GM18499 (cell line): ENCODE results near the gene ADORA1.

Experiments
- ATAC-seq: cut with Tn5 transposase; IDR thresholded peaks from one replicate; pipeline ENCODE4 v1.9.1; 2021; ENCODE audit warnings: moderate number of reproducible peaks; ENCODE audit not compliant: insufficient read depth, unreplicated experiment

The ADORA1 gene

GRCh38 chr1:203181586-203182386 lies 54.3 kb downstream of the ADORA1 start:
- no peak for ATAC-seq

- no peak for ATAC-seq
These were observed 54.9 kb downstream of the ADORA1 start for GRCh38 chr1:203182387-203182953.

GRCh38 chr1:203183828-203184227 lies 56.3 kb downstream of the ADORA1 start:
- no peak for ATAC-seq

GRCh38 chr1:203184467-203184866 lies 56.9 kb downstream of the ADORA1 start:
- ATAC-seq: no peak

- ATAC-seq: no peak
These were observed 57.5 kb downstream of the ADORA1 start for GRCh38 chr1:203185061-203185461.

- no peak for ATAC-seq
These were observed 58.1 kb downstream of the ADORA1 start for GRCh38 chr1:203185585-203185984.

- ATAC-seq: no peak
These were observed 58.5 kb downstream of the ADORA1 start for GRCh38 chr1:203186091-203186445.

GRCh38 chr1:203186446-203187303 lies 59.1 kb downstream of the ADORA1 start, which contains the start of gene CHI3L1:
Gene CHI3L1, minus strand, starts transcription at chr1:203186704. Its CDS starts 81 bp downstream, at chr1:203186623.
- no peak for ATAC-seq

GRCh38 chr1:203187304-203187685 lies 59.8 kb downstream of the ADORA1 start:
- ATAC-seq: no peak

GRCh38 chr1:203187689-203188264 lies 60.3 kb downstream of the ADORA1 start:
- no peak for ATAC-seq

- no peak for ATAC-seq
These were observed 61.2 kb downstream of the ADORA1 start for GRCh38 chr1:203188686-203189232.

GRCh38 chr1:203189951-203190352 lies 62.4 kb downstream of the ADORA1 start:
- ATAC-seq: no peak

GRCh38 chr1:203190949-203191348 lies 63.4 kb downstream of the ADORA1 start:
- ATAC-seq: no peak

GRCh38 chr1:203196371-203196770 lies 68.8 kb downstream of the ADORA1 start:
- ATAC-seq: no peak

GRCh38 chr1:203197625-203198024 lies 70.1 kb downstream of the ADORA1 start:
- ATAC-seq: no peak

GRCh38 chr1:203199002-203199401 lies 71.5 kb downstream of the ADORA1 start:
- no peak for ATAC-seq

GRCh38 chr1:203199481-203199815 lies 71.9 kb downstream of the ADORA1 start:
- no peak for ATAC-seq

GRCh38 chr1:203199816-203200571 lies 72.5 kb downstream of the ADORA1 start:
- no peak for ATAC-seq

GRCh38 chr1:203200916-203201315 lies 73.4 kb downstream of the ADORA1 start:
- ATAC-seq: no peak
